CD14-positive monocyte (primary cell): ENCODE data around the gene UBA6. TPM values are rescaled to one million over a fixed set of nuclear protein-coding genes. Genes with fewer than 3 reads are reported as not detected.

Experiments used
- DNase-seq, 3 donors: peaks; one replicate each; pipeline ENCODE4 v3.0.0-alpha.2; 2011 to 2022
- H2AFZ ChIP-seq: 2 replicates; pipeline ENCODE4 v1.6.0; 2012; ENCODE audit warnings: mild to moderate bottlenecking, low read depth, low read length, inconsistent platforms; ENCODE audit not compliant: insufficient read depth, poor library complexity, severe bottlenecking
- H3K27ac ChIP-seq, 2 donors: 1 replicate in 1 of 2; 2 replicates in 1 of 2; pipeline ENCODE4 v1.5.1; 2012 to 2013; ENCODE audit warnings: low read length in 2 of 2, control low read depth in 1 of 2, inconsistent platforms in 1 of 2, low read depth in 1 of 2, mild to moderate bottlenecking in 1 of 2
- H3K27me3 ChIP-seq, 2 donors: one replicate each; pipeline versions ENCODE4 v1.6.0 to v1.6.1; 2011 to 2013; ENCODE audit warnings: low read length in 2 of 2; ENCODE audit not compliant: control insufficient read depth in 2 of 2, insufficient read depth in 2 of 2
- H3K36me3 ChIP-seq, 2 donors: replicated peaks in 1 of 2; 1 replicate in 1 of 2; 2 replicates in 1 of 2; pipeline versions ENCODE4 v1.5.1 to v1.6.1; 2012 to 2013; ENCODE audit warnings: low read length in 2 of 2, control low read depth in 1 of 2, inconsistent platforms in 1 of 2, mild to moderate bottlenecking in 1 of 2; ENCODE audit not compliant: insufficient read depth in 2 of 2, control insufficient read depth in 1 of 2
- H3K4me1 ChIP-seq, 2 donors: 1 replicate in 1 of 2; 2 replicates in 1 of 2; pipeline versions ENCODE4 v1.5.1 to v1.6.1; 2012 to 2013; ENCODE audit warnings: low read length in 2 of 2, control low read depth in 1 of 2, inconsistent platforms in 1 of 2, mild to moderate bottlenecking in 1 of 2, moderate library complexity in 1 of 2; ENCODE audit not compliant: insufficient read depth in 2 of 2, control insufficient read depth in 1 of 2
- H3K4me2 ChIP-seq: replicated peaks from 2 replicates; pipeline ENCODE3; 2012; ENCODE audit warnings: low read length, moderate library complexity, mild to moderate bottlenecking; ENCODE audit not compliant: poor library complexity, severe bottlenecking; ENCODE audit errors: extremely low read depth
- H3K4me3 ChIP-seq, 3 experiments: fragments of 200-600 bp in 1 of 3; sonication (generic) in 1 of 3; replicated peaks in 1 of 3; 1 replicate in 2 of 3; 2 replicates in 1 of 3; pipeline ENCODE4 v1.5.1; 2011 to 2013; ENCODE audit warnings: low read length in 3 of 3, mild to moderate bottlenecking in 3 of 3, control low read depth in 2 of 3, low read depth in 2 of 3, inconsistent platforms in 1 of 3, moderate library complexity in 1 of 3
- H3K79me2 ChIP-seq: 2 replicates; pipeline ENCODE4 v1.6.0; 2012; ENCODE audit warnings: mild to moderate bottlenecking, control low read depth, inconsistent platforms, low read length, moderate library complexity; ENCODE audit not compliant: insufficient read depth
- H3K9ac ChIP-seq: 2 replicates; pipeline ENCODE4 v1.6.0; 2017; ENCODE audit warnings: low read length, mild to moderate bottlenecking; ENCODE audit not compliant: insufficient read depth, poor library complexity, severe bottlenecking
- H3K9me3 ChIP-seq, 2 donors: replicated peaks in 1 of 2; 1 replicate in 1 of 2; 2 replicates in 1 of 2; pipeline versions ENCODE4 v1.5.1 to v1.6.1; 2012 to 2013; ENCODE audit warnings: low read length in 2 of 2, control low read depth in 1 of 2; ENCODE audit not compliant: control insufficient read depth in 1 of 2, insufficient read depth in 1 of 2
- H4K20me1 ChIP-seq: 2 replicates; pipeline ENCODE4 v1.6.0; 2012; ENCODE audit warnings: mild to moderate bottlenecking, low read length, control low read depth, moderate library complexity; ENCODE audit not compliant: insufficient read depth
- H3K27ac Mint-ChIP-seq, 7 donors: one replicate each; pipeline ENCODE4 v1.8.0; 2020; ENCODE audit warnings: mild to moderate bottlenecking in 7 of 7, mixed read lengths in 7 of 7, moderate library complexity in 6 of 7, inconsistent platforms in 2 of 7
- H3K27me3 Mint-ChIP-seq, 3 donors: one replicate each; pipeline ENCODE4 v1.8.0; 2021 to 2022; ENCODE audit warnings: low read depth in 3 of 3, mild to moderate bottlenecking in 3 of 3, mixed read lengths in 3 of 3, moderate library complexity in 3 of 3, inconsistent platforms in 1 of 3
- H3K36me3 Mint-ChIP-seq, 2 donors: one replicate each; pipeline ENCODE4 v1.8.0; 2020; ENCODE audit warnings: mixed read lengths in 2 of 2, inconsistent platforms in 1 of 2, mild to moderate bottlenecking in 1 of 2
- H3K4me1 Mint-ChIP-seq: one replicate; pipeline ENCODE4 v1.8.0; 2020; ENCODE audit warnings: mild to moderate bottlenecking, mixed read lengths
- H3K4me3 Mint-ChIP-seq, 2 donors: one replicate each; pipeline ENCODE4 v1.8.0; 2020; ENCODE audit warnings: mild to moderate bottlenecking in 2 of 2, mixed read lengths in 2 of 2, moderate library complexity in 1 of 2
- H3K9me3 Mint-ChIP-seq, 7 donors: one replicate each; pipeline ENCODE4 v1.8.0; 2020 to 2022; ENCODE audit warnings: mixed read lengths in 7 of 7, mild to moderate bottlenecking in 6 of 7, moderate library complexity in 6 of 7, inconsistent platforms in 2 of 7
- WGBS: methylation state at CpG from one replicate; pipeline ENCODE4 v1.1.5; 2013; ENCODE audit warnings: missing lambda C conversion rate; ENCODE audit not compliant: insufficient coverage; 5-methylcytosine and 5-hydroxymethylcytosine counted together
- intact Hi-C, 2 donors: fragments of 100-400 bp; cut with micrococcal nuclease; formaldehyde crosslinking; loops; one replicate each; pipeline versions ENCODE4 v1.15.0 to v1.15.1; 2023
- polyA plus RNA-seq, 3 donors: library from polyadenylated mRNA; depleted of rRNA in 1 of 3; unstranded in 2 of 3; stranded (reverse) in 1 of 3; fragments of 300-500 nt in 2 of 3; fragments of >200 nt in 1 of 3; fragmentation: Illumina TruSeq in 2 of 3; gene quantifications; 1 replicate in 2 of 3; 2 replicates in 1 of 3; pipeline ENCODE4 v1.2.3, GENCODE V29; 2012 to 2021
- TF ChIP-seq, protein P1 (sequence below): fragments of 200-600 bp; IDR thresholded peaks from one replicate; pipeline ENCODE4 v1.8.0; 2022; ENCODE audit warnings: antibody characterized with exemption, mild to moderate bottlenecking

UBA6 gene
- polyA plus RNA-seq, 3 donors = 8.4 to 22.0 (median 21.0) TPM

GRCh38 chr4:67580577-67580976 is 120.4 kb downstream of the UBA6 start:
- no peak overlapping the region for H3K4me3 ChIP-seq
- no peak for DNase-seq
- no peaks in the 10 kb centered on the region for H3K9me3 Mint-ChIP-seq
- H3K36me3 ChIP-seq = no peaks in the 10 kb centered on the region
- H3K27ac Mint-ChIP-seq = no peak overlapping the region
- no peak overlapping the region for H2AFZ ChIP-seq
- WGBS = no CpG with 5 or more reads among the region's 3 CpGs
- intact Hi-C loops = no loop called here
- no peaks in the 10 kb centered on the region for H3K79me2 ChIP-seq
- peaks cover 0 to 3% of the 10 kb centered on the region in 2 donors for H3K36me3 Mint-ChIP-seq
- H3K4me1 Mint-ChIP-seq = peaks cover 10% of the 10 kb centered on the region
- no peak overlapping the region for H3K27ac ChIP-seq
- no peak overlapping the region for H3K9ac ChIP-seq
- no peaks in the 10 kb centered on the region for H3K27me3 ChIP-seq
- no peaks in the 10 kb centered on the region for H3K4me1 ChIP-seq
- H3K4me2 ChIP-seq = no peak overlapping the region
- TF ChIP-seq, protein P1, sequence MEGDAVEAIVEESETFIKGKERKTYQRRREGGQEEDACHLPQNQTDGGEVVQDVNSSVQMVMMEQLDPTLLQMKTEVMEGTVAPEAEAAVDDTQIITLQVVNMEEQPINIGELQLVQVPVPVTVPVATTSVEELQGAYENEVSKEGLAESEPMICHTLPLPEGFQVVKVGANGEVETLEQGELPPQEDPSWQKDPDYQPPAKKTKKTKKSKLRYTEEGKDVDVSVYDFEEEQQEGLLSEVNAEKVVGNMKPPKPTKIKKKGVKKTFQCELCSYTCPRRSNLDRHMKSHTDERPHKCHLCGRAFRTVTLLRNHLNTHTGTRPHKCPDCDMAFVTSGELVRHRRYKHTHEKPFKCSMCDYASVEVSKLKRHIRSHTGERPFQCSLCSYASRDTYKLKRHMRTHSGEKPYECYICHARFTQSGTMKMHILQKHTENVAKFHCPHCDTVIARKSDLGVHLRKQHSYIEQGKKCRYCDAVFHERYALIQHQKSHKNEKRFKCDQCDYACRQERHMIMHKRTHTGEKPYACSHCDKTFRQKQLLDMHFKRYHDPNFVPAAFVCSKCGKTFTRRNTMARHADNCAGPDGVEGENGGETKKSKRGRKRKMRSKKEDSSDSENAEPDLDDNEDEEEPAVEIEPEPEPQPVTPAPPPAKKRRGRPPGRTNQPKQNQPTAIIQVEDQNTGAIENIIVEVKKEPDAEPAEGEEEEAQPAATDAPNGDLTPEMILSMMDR = no peak
- no peaks in the 10 kb centered on the region for H4K20me1 ChIP-seq
- H3K9me3 ChIP-seq = no peaks in the 10 kb centered on the region
- H3K4me3 Mint-ChIP-seq = no peak overlapping the region
- no peaks in the 10 kb centered on the region for H3K27me3 Mint-ChIP-seq

GRCh38 chr4:67576538-67576937 is 124.4 kb downstream of the UBA6 start:
- Mint-ChIP-seq H3K27me3 (no peaks in the 10 kb centered on the region), H3K36me3 (peaks cover 0 to 3% of the 10 kb centered on the region in 2 donors), H3K27ac (no peak overlapping the region), H3K9me3 (no peaks in the 10 kb centered on the region), H3K4me3 (no peak overlapping the region), H3K4me1 (peaks cover 16% of the 10 kb centered on the region)
- no CpG with 5 or more reads among the region's 1 CpG for WGBS
- Histone ChIP-seq H3K36me3 (no peaks in the 10 kb centered on the region), H4K20me1 (no peaks in the 10 kb centered on the region), H3K9me3 (no peaks in the 10 kb centered on the region), H3K9ac (no peak overlapping the region), H3K4me2 (no peak overlapping the region), H3K27ac (no peak overlapping the region), H3K4me3 (no peak overlapping the region), H3K79me2 (no peaks in the 10 kb centered on the region), H3K27me3 (no peaks in the 10 kb centered on the region), H2AFZ (no peak overlapping the region), H3K4me1 (no peaks in the 10 kb centered on the region)
- TF ChIP-seq, protein P1 = no peak
- no peak for DNase-seq
- intact Hi-C loops = no loop called here
